MCF 10A (cell line): ENCODE measurements around the gene TRPT1. TPM values are rescaled to one million over a fixed set of nuclear protein-coding genes. Genes with fewer than 3 reads are reported as not detected.

Experiments used
- BruUV-seq: library from RNA; stranded (reverse); fragments of 400-500 nt; replicated peaks from 2 replicates; lab custom pipeline; 2021; lab: Mats Ljungman, UMichigan
- CTCF ChIA-PET: fragments of 300-600 bp; sonication (Branson Sonifier 250); formaldehyde crosslinking; extraction: SDS; loops from one replicate; lab custom pipeline; 2021; ENCODE audit warnings: antibody characterized with exemption, inconsistent platforms; lab: Yijun Ruan, JAX
- POLR2A ChIA-PET: fragments of 300-600, 350-650 bp; sonication (Branson Sonifier 250); formaldehyde crosslinking; extraction: SDS; loops from one replicate; lab custom pipeline; 2020; ENCODE audit warnings: antibody characterized with exemption, inconsistent platforms; lab: Yijun Ruan, JAX
- DNase-seq: peaks from one replicate; pipeline ENCODE4 v3.0.0-alpha.2; 2018; ENCODE audit not compliant: unreplicated experiment
- H3K27ac Mint-ChIP-seq: one replicate; pipeline ENCODE4 v1.8.0; 2022; ENCODE audit warnings: mild to moderate bottlenecking, low read depth, mixed read lengths; ENCODE audit not compliant: unreplicated experiment
- H3K27me3 Mint-ChIP-seq: one replicate; pipeline ENCODE4 v1.8.0; 2022; ENCODE audit warnings: mixed read lengths; ENCODE audit not compliant: insufficient read depth, unreplicated experiment
- H3K36me3 Mint-ChIP-seq: one replicate; pipeline ENCODE4 v1.8.0; 2022; ENCODE audit warnings: mild to moderate bottlenecking, moderate library complexity, mixed read lengths; ENCODE audit not compliant: insufficient read depth, unreplicated experiment
- H3K4me1 Mint-ChIP-seq: one replicate; pipeline ENCODE4 v1.8.0; 2022; ENCODE audit warnings: mixed read lengths; ENCODE audit not compliant: insufficient read depth, unreplicated experiment
- H3K4me3 Mint-ChIP-seq: one replicate; pipeline ENCODE4 v1.8.0; 2022; ENCODE audit warnings: mild to moderate bottlenecking, moderate library complexity, mixed read lengths; ENCODE audit not compliant: unreplicated experiment
- H3K9me3 Mint-ChIP-seq: one replicate; pipeline ENCODE4 v1.8.0; 2022; ENCODE audit warnings: mixed read lengths; ENCODE audit not compliant: unreplicated experiment
- CTCF ChIP-seq: fragments of 200-600 bp; IDR thresholded peaks from one replicate; pipeline ENCODE4 v1.8.0; 2022; ENCODE audit warnings: antibody characterized with exemption, mild to moderate bottlenecking; ENCODE audit not compliant: unreplicated experiment
- intact Hi-C: fragments of 100-400 bp; cut with micrococcal nuclease; formaldehyde crosslinking; loops from 2 replicates; pipeline ENCODE4 v1.14.1; 2022
- total RNA-seq: library from RNA; stranded (reverse); gene quantifications from 2 replicates; pipeline ENCODE4 v1.2.3, GENCODE V29; 2022

Gene TRPT1
- total RNA-seq, 1 experiment from 2014 or later = 31.3 TPM

- BruUV-seq = no TSS peak
- ChIA-PET POLR2A (no interaction called here), CTCF (interaction anchor here (0.5 to 1.0 kb wide), 3 partner anchors 49 to 365 kb away, joined by 3 to 4 read pairs (median 3); no protein-coding TSS in a partner anchor)
- Mint-ChIP-seq H3K27ac (no peak overlapping the region), H3K4me3 (no peak overlapping the region), H3K36me3 (peaks cover 96% of the 10 kb centered on the region), H3K9me3 (no peaks in the 10 kb centered on the region), H3K4me1 (peaks cover 12% of the 10 kb centered on the region), H3K27me3 (no peaks in the 10 kb centered on the region)
- intact Hi-C loops = loop anchor here (5.0 kb wide), 1 partner anchor 51 kb away; the partner anchor contains the start of gene PLCB3
- no peak for TF ChIP-seq CTCF
- DNase-seq = no peak
Observed at GRCh38 chr11:64201543-64201942, 24.4 kb downstream of the TRPT1 start.

GRCh38 chr11:64198511-64198910 lies 27.5 kb downstream of the TRPT1 start:
- ChIA-PET POLR2A (no interaction called here), CTCF (no interaction called here)
- intact Hi-C loops = no loop called here
- Mint-ChIP-seq H3K4me3 (no peak overlapping the region), H3K36me3 (peaks cover 100% of the 10 kb centered on the region), H3K27ac (no peak overlapping the region), H3K27me3 (no peaks in the 10 kb centered on the region), H3K9me3 (no peaks in the 10 kb centered on the region), H3K4me1 (peaks cover 4% of the 10 kb centered on the region)
- no peak for TF ChIP-seq CTCF
- no TSS peak for BruUV-seq
- DNase-seq = no peak

GRCh38 chr11:64196626-64197025 lies 29.4 kb downstream of the TRPT1 start:
- no peak for DNase-seq
- intact Hi-C loops = no loop called here
- Mint-ChIP-seq H3K4me1 (no peaks in the 10 kb centered on the region), H3K4me3 (no peak overlapping the region), H3K9me3 (no peaks in the 10 kb centered on the region), H3K27me3 (no peaks in the 10 kb centered on the region), H3K36me3 (peaks cover 100% of the 10 kb centered on the region), H3K27ac (no peak overlapping the region)
- ChIA-PET POLR2A (interaction anchor here (0.6 to 1.1 kb wide), 4 partner anchors 10 to 75 kb away, joined by 3 read pairs; partner anchors contain the start of gene FERMT3), CTCF (interaction anchor here (0.7 to 3.4 kb wide), 2 partner anchors 8 to 46 kb away, joined by 4 to 11 read pairs; no protein-coding TSS in a partner anchor)
- no TSS peak for BruUV-seq
- TF ChIP-seq CTCF = no peak

GRCh38 chr11:64192434-64192833 lies 33.6 kb downstream of the TRPT1 start:
- Mint-ChIP-seq H3K27me3 (no peaks in the 10 kb centered on the region), H3K36me3 (peaks cover 74% of the 10 kb centered on the region), H3K9me3 (no peaks in the 10 kb centered on the region), H3K4me3 (no peak overlapping the region), H3K27ac (no peak overlapping the region), H3K4me1 (no peaks in the 10 kb centered on the region)
- intact Hi-C loops = no loop called here
- POLR2A ChIA-PET = no interaction called here
- no peak for TF ChIP-seq CTCF
- CTCF ChIA-PET = interaction anchor here (1.5 kb wide), 1 partner anchor 12 kb away, joined by 7 read pairs; no protein-coding TSS in a partner anchor
- DNase-seq = no peak
- BruUV-seq = no TSS peak
